Fibroblast of skin of back (primary cell): Measurements from ENCODE around the gene GRID1.

ENCODE experiments used
- DNase-seq: peaks from one replicate; pipeline ENCODE4 v3.0.0-alpha.2; 2013

The GRID1 gene

GRCh38 chr10:86226016-86226415 lies 140.6 kb downstream of the GRID1 start:
- no peak for DNase-seq

DNA sequence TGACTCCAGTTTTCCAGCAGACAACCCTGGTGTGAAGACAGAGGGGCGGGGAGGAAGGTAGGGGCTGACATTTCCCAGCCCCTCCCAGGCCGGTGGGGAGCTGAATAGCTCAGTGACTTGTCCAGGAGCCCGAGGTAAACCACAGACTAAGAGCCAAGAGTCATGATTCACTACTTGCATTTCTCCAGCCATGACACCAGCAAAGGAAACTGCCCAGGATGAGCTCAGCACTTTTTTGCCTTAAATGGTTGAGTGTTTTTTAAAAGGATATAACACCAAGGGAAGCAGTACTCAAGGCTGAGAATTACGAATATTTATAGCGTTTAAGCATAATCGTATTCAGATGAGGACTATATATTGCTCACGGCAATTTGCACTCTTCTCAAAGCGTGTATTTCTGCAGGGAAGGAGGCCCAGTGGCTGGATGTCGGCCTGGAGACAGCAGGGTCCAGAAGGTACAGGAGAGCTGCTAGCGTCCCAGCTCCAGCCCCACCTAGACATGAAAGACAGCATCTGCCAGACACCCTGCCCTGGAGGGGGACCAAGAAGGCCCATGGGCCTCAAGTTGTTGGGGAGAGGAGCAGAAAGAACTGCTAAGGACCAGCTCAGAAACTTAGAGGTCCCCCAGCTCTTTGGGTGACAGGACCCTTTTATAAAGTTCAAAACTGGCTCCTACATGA lies 141.4 kb downstream of the GRID1 start:
- peak; percentile 76 for DNase-seq

DNA sequence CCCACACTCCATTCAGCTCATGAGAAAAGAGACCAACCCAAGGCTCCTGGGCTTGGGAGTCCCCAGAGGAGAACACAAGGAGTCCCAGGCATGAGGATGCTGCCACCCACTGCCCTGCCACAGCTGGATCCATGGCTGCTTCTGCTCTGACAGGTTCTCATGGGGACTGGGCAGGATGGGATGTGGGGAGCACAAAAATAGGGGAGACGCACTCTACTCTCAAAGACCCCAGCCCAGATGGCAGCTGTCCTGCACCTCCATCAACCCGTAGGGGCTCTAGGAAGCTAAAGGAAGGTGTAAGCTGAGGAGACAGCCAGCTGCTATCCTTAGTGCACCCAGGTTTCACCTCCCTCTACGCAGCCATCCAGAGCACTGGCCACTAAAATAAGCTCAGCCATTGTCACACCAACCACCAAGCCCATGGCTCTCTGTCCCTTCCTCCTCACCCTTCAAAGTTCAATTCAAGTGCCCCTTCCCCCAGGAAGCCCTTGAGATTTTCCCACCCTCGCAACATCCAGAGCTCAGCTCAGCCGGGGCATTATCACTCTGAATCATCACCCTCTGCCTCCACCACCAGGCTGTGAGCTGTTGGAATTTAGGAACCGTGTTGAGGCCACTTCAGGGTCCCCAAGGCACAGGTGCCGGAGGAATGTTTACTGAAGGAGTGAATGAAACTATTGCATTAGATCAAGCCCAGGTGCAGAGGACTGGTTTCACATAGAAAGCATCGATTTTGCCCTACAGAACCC lies 142.1 kb downstream of the GRID1 start:
- no peak for DNase-seq

DNA sequence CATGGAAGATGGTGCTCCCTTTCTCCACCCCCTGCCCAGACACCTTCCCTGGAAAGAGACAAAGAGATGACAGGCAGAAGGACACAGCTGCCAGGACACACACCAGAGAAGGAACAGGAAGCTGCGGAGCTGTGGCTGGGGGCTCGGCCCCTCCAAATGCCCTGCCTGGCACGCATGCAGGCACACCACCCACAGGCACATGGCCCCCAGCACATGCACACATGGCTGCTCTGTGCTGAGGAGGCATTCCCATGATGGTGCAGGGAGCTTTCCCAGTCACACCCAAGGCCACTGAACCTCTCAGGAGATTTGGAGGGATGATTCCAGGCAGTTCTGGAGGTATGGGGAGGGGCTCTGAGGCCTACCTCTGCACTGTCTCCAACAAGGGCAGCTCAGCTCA lies 143.3 kb downstream of the GRID1 start:
- no peak for DNase-seq

GRCh38 chr10:86222687-86223086 lies 143.9 kb downstream of the GRID1 start:
- no peak for DNase-seq

DNA sequence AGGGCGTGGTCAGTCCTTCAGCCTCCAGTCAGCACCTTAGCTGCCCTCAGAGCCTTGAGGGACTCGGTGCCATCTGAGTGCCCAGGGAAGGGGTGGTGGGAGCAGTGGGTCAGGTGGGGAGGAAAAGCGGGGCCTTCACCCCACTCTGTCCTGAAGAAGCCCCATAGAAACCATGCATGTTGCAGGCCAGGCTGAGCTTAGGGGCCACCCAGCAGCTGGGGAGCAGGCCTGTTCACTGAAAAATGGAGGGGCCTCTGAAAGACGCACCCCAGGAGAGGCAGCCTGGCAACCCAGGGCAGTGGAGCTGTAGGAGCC lies 144.3 kb downstream of the GRID1 start:
- DNase-seq, result no peak

GRCh38 chr10:86221442-86222335 lies 144.9 kb downstream of the GRID1 start:
- no peak for DNase-seq

DNA sequence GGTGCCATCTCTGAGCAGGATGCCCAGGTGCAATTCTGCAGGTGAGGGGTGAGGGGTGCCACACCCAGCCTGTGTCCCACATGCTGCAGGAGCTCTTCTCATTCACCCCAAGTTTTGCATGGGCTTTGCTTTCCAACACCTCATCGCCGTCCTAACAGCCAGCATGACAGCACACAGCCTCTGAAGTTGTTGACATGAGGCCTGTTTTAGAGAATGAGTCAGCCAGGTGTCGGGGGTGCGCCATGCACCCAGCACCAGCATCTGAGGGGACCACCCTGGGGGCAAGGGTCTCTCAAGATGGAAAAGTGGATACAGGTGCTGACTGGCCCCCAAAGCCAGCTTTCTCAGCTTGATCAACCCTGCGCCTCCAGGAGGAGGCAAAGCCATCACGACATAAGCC lies 146.0 kb downstream of the GRID1 start:
- no peak for DNase-seq

GRCh38 chr10:86219271-86219670 lies 147.3 kb downstream of the GRID1 start:
- DNase-seq, result no peak

DNA sequence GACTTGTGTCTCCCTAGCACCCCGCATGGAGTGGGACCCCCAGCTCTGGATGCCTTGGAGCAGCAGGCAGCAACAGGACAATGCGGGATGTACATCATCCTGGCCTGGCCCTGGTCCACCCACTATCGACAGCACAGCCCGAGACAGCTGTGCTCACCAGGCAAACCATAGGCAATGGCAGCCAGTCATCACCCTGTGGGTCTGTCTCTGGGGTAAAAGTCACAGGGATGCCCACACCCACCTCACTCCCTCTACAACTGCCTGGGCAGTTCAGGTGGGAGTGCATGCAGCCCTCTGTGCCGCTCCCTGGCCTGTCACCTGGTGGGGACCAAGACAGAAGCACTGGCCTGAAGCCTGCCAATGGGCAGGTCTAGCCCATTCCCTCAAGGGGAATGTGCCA lies 147.8 kb downstream of the GRID1 start:
- DNase-seq, result no peak

- DNase-seq, result no peak
Measured at GRCh38 chr10:86218160-86218559, 148.4 kb downstream of the GRID1 start.

- DNase-seq, result no peak
Measured at GRCh38 chr10:86217371-86218080, 149.1 kb downstream of the GRID1 start.

DNA sequence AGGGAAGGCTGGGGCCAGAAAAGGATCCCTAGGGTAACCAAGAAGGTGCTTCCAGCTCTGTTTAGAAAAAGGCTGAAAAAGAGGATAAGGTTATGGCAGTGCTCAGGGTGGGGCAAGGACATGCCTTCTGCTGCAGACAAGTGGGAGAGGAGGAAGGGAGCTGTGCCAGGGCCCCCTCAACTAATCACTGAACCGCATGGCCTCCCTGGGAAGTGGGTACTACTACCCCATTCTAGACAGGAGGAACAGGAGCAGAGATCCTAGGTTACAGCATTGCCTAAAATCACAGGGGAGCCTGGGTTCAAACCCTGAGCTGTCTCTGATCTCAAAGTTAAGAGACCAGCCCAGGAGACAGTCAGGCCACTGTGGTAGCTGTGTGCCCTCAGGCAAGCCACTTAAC lies 149.7 kb downstream of the GRID1 start:
- DNase-seq, result no peak

DNA sequence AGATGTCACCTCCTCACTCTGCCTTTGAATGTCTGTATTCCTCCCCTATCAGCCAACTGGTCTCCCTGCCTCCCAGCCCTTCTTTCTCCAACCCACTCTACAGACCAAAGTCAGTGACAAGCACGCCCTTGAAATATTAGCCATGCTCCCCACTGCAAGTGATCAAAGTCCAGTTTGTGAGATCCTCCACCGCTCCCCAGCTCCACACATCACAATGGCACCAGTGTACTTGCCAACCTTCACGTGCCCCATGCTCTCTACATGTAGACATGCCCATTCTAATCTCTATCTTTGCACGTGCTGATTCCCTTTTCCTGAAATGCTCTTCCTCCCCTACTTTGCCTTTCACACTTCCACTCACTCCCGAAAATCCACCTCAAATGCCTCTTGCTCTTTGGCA lies 150.9 kb downstream of the GRID1 start:
- DNase-seq, result no peak

GRCh38 chr10:86215046-86215445 lies 151.5 kb downstream of the GRID1 start:
- no peak for DNase-seq

DNA sequence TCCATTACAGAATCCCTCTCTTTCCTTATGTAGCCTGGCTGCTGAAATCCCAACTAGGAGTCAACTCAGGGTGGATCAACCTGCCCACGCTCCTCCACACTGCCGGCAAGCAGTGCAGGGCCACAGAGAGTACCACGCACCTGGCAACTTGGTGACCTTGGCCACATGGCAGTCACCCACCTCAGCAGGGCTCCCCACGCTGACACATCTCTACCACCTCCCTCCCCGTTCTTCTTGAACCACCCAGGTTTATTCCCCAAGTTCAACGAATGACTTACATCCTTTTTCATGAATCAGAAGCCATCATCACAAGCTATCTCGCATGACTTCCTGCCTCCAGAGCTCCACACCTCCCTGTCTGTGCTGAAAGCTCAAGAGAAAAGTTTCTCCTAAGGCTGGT lies 153.4 kb downstream of the GRID1 start:
- DNase-seq, result no peak

DNA sequence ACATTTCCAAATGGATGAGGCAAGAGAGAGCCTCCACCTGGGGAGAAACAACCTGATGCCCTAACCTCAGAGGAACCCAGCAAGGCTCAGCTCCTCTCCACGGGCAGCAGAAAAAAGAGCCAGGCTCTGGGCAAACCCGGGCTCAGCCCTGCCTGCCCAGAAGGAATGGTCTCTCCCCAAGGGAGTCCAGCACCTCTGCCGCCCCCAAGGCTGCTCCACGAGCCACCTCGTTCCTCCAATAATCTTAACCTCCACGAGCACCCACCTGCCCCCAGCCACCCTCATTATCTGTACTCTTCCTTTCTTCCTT lies 154.2 kb downstream of the GRID1 start:
- no peak for DNase-seq

DNA sequence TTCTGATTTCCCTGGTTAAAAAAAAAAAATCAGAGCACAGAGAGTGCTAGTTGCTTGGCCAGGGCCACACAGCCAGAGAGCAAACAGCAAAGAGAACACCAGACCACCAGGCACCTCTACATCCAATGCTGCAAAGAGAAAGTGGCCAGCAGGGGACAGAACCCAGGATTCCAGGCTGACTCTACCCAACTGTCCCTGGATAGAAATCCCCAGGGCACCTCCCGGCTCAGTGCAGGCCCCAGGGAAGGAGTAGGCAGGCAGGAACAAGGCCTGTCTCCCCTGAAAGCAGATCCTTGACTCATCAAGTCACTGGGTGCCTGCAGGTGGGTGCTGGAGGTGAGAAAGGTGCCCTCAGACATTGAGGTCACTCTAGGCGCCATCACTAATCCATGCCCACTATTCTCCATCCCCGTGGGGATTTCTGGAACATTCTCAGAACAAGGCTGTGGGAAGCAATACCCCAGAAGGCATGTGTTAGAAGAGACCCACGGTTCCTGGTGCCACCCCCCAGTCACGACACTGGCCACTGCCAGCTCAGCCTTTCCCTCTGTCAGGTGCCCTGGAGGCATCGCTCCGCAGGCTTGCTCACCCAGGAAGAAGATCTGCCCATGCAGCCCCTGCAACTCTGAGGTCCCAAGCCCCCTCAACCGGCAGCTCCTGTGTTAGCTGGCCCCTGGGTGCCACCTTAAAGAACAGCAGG lies 154.8 kb downstream of the GRID1 start:
- no peak for DNase-seq

GRCh38 chr10:86210416-86210815 lies 156.2 kb downstream of the GRID1 start:
- no peak for DNase-seq

DNA sequence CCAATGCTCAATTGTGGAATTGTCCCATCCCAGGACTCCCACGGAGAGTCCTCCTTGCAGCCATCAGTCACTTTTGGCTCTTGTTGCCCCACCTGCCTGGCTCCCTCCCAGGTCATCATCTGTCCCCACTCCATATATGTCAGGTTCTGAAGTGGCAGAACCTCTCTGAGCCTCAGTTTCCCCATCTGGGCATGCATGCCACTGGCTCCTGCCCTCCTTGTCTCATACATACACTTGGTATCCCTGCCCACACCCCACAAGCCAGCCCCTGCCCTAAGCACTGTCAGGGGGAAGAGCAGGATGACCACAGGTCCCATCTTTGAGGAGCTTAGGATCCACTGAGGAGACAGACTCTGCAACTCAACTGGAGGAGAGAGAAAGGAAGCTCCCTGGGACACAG lies 156.9 kb downstream of the GRID1 start:
- no peak for DNase-seq

- DNase-seq, result no peak
Measured at GRCh38 chr10:86207226-86207625, 159.4 kb downstream of the GRID1 start.

- no peak for DNase-seq
Measured at GRCh38 chr10:86206240-86206579, 160.4 kb downstream of the GRID1 start.
